Sigmoid colon (tissue), 4 donors: ENCODE measurements around the gene ZDHHC16.

Source experiments
- POLR2A ChIP-seq, 2 donors: fragments of 450-650 bp; IDR thresholded peaks; one replicate each; pipeline ENCODE4 v1.6.1; 2016; ENCODE audit warnings: antibody characterized with exemption in 2 of 2, mild to moderate bottlenecking in 2 of 2, moderate library complexity in 2 of 2
- POLR2AphosphoS5 ChIP-seq, 4 donors: sonication (generic); formaldehyde crosslinking; IDR thresholded peaks; one replicate each; pipeline ENCODE4 v1.6.1; 2017; ENCODE audit warnings: antibody characterized with exemption in 4 of 4
- TF ChIP-seq, protein P1 (sequence below), 4 experiments: fragments of 450-650 bp in 3 of 4; fragments of 200-600 bp in 1 of 4; IDR thresholded peaks; one replicate each; pipeline ENCODE4 v1.5.1; 2016 to 2019; ENCODE audit warnings: antibody characterized with exemption in 4 of 4, mild to moderate bottlenecking in 3 of 4, moderate library complexity in 2 of 4

DNA sequence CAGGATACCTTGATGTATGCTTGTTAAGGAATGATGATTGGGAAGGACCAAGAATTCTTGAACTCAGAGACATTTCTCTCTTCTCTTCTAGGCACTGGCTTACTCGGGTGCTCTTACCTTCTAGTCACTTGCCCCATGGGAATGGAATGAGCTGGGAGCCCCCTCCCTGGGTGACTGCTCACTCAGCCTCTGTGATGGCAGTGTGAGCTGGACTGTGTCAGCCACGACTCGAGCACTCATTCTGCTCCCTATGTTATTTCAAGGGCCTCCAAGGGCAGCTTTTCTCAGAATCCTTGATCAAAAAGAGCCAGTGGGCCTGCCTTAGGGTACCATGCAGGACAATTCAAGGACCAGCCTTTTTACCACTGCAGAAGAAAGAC, 10.7 kb downstream of the ZDHHC16 start:
- TF ChIP-seq, protein P1, sequence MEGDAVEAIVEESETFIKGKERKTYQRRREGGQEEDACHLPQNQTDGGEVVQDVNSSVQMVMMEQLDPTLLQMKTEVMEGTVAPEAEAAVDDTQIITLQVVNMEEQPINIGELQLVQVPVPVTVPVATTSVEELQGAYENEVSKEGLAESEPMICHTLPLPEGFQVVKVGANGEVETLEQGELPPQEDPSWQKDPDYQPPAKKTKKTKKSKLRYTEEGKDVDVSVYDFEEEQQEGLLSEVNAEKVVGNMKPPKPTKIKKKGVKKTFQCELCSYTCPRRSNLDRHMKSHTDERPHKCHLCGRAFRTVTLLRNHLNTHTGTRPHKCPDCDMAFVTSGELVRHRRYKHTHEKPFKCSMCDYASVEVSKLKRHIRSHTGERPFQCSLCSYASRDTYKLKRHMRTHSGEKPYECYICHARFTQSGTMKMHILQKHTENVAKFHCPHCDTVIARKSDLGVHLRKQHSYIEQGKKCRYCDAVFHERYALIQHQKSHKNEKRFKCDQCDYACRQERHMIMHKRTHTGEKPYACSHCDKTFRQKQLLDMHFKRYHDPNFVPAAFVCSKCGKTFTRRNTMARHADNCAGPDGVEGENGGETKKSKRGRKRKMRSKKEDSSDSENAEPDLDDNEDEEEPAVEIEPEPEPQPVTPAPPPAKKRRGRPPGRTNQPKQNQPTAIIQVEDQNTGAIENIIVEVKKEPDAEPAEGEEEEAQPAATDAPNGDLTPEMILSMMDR (IDR thresholded peaks at IDR 0.05) = no peak
- TF ChIP-seq POLR2A (IDR thresholded peaks at IDR 0.05) (no peak), POLR2AphosphoS5 (IDR thresholded peaks at IDR 0.05) (no peak)
